LNCaP clone FGC (cell line): ENCODE results near the gene CD47.

Experiments
- DNase-seq: peaks from one replicate; pipeline ENCODE4 v3.0.0-alpha.2; 2011; ENCODE audit warnings: low read depth
- H3K4me3 ChIP-seq: 2 replicates; pipeline ENCODE4 v1.5.1; 2011; ENCODE audit warnings: mild to moderate bottlenecking, low read depth, low read length, control low read depth
- CTCF ChIP-seq: IDR thresholded peaks from 2 replicates; pipeline ENCODE4 v1.5.1; 2012; ENCODE audit warnings: mild to moderate bottlenecking; ENCODE audit not compliant: control insufficient read depth, insufficient read depth; ENCODE audit errors: extremely low read depth

CD47 gene

GRCh38 chr3:108090701-108091497 is at the start of gene CD47:
Gene CD47 (minus strand): TSS chr3:108091031. CDS start chr3:108090908, 123 bp downstream.
- TF ChIP-seq CTCF, result no peak
- DNase-seq, result peak; percentile 54
- peak within 1 kb of the TSS; percentile 87 for H3K4me3 ChIP-seq

GRCh38 chr3:108137460-108137814 is 46.6 kb upstream of the CD47 start:
- H3K4me3 ChIP-seq, result no peak overlapping the region
- no peak for TF ChIP-seq CTCF
- DNase-seq, result no peak

GRCh38 chr3:108136561-108137459 is 46.0 kb upstream of the CD47 start:
- no peak for TF ChIP-seq CTCF
- no peak overlapping the region for H3K4me3 ChIP-seq
- no peak for DNase-seq

- DNase-seq, result no peak
- TF ChIP-seq CTCF, result no peak
- no peak overlapping the region for H3K4me3 ChIP-seq
Measured at GRCh38 chr3:108134555-108134880, 43.7 kb upstream of the CD47 start.

- TF ChIP-seq CTCF, result no peak
- DNase-seq, result no peak
- no peak overlapping the region for H3K4me3 ChIP-seq
Measured at GRCh38 chr3:108133858-108134554, 43.2 kb upstream of the CD47 start.

- no peak for TF ChIP-seq CTCF
- no peak overlapping the region for H3K4me3 ChIP-seq
- DNase-seq, result no peak
Measured at GRCh38 chr3:108133048-108133369, 42.2 kb upstream of the CD47 start.
